ENCODE results near the gene SETD5. TPM values are rescaled to one million over a fixed set of nuclear protein-coding genes. Genes with fewer than 3 reads are reported as not detected.

The SETD5 gene
- total and polyA plus RNA-seq, 2 donors (not counting 1 experiment from before 2014, with no cell fraction given), result 64.2 to 201 TPM

GRCh38 chr3:9414826-9415225 lies 17.4 kb downstream of the SETD5 start:
- ChIA-PET CTCF (no interaction called here), POLR2A (no interaction called here)
- peaks cover 0 to 3% (median 0%) of the 10 kb centered on the region in 3 donors for H3K9me3 ChIP-seq (ENCODE audit: control extremely low read depth in 1 of 3, control insufficient read depth in 2 of 3, insufficient read depth in 1 of 3, low read length in 2 of 3)
- no peak overlapping the region for H3K27ac Mint-ChIP-seq
- H3K9ac ChIP-seq (ENCODE audit: low read length), result no peak overlapping the region
- H3K9me3 Mint-ChIP-seq (ENCODE audit: insufficient read depth), result no peaks in the 10 kb centered on the region
- ATAC-seq (ENCODE audit: low read depth) (no peak), DNase-seq (no peak)
- H4K20me1 ChIP-seq (ENCODE audit: control insufficient read depth, insufficient read depth, low read length, poor library complexity, severe bottlenecking), result peaks cover 80% of the 10 kb centered on the region
- H3K36me3 ChIP-seq (replicated peaks in 1 of 2; ENCODE audit: control extremely low read depth in 1 of 2, control insufficient read depth in 1 of 2, extremely low read depth in 1 of 2, insufficient read depth in 2 of 2, low read length in 1 of 2), result peaks cover 12 to 13% of the 10 kb centered on the region in 2 experiments
- no peaks in the 10 kb centered on the region for H3K27me3 Mint-ChIP-seq
- intact Hi-C loops (cut with micrococcal nuclease), result no loop called here
- TF ChIP-seq, protein P1, sequence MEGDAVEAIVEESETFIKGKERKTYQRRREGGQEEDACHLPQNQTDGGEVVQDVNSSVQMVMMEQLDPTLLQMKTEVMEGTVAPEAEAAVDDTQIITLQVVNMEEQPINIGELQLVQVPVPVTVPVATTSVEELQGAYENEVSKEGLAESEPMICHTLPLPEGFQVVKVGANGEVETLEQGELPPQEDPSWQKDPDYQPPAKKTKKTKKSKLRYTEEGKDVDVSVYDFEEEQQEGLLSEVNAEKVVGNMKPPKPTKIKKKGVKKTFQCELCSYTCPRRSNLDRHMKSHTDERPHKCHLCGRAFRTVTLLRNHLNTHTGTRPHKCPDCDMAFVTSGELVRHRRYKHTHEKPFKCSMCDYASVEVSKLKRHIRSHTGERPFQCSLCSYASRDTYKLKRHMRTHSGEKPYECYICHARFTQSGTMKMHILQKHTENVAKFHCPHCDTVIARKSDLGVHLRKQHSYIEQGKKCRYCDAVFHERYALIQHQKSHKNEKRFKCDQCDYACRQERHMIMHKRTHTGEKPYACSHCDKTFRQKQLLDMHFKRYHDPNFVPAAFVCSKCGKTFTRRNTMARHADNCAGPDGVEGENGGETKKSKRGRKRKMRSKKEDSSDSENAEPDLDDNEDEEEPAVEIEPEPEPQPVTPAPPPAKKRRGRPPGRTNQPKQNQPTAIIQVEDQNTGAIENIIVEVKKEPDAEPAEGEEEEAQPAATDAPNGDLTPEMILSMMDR (IDR thresholded peaks at IDR 0.05), result no peak
- no peak for TF ChIP-seq EZH2 (IDR thresholded peaks at IDR 0.05; ENCODE audit: borderline replicate concordance, insufficient read depth, low read depth, low read length, poor library complexity, severe bottlenecking)
- H3K4me1 Mint-ChIP-seq, result peaks cover 39% of the 10 kb centered on the region
- peaks cover 12 to 14% of the 10 kb centered on the region in 2 donors for H3K4me1 ChIP-seq (ENCODE audit: control insufficient read depth in 2 of 2, insufficient read depth in 2 of 2, low read length in 2 of 2)
- no peak overlapping the region for H3K4me2 ChIP-seq (replicated peaks; ENCODE audit: low read depth, low read length, poor library complexity, severe bottlenecking)
- H2AFZ ChIP-seq (ENCODE audit: insufficient read depth, low read depth, low read length, poor library complexity, severe bottlenecking), result no peak overlapping the region
- H3K79me2 ChIP-seq (ENCODE audit: control insufficient read depth, insufficient read depth, low read length), result peaks cover 98% of the 10 kb centered on the region
- H3K27me3 ChIP-seq (replicated peaks in 1 of 4; ENCODE audit: control extremely low read depth in 1 of 4, control insufficient read depth in 3 of 4, insufficient read depth in 4 of 4, low read length in 3 of 4), result no peaks in the 10 kb centered on the region
- H3K4me3 ChIP-seq (ENCODE audit: control extremely low read depth in 1 of 5, extremely low read depth in 1 of 5, insufficient read depth in 1 of 5, low read depth in 2 of 5, low read length in 4 of 5), result no peak overlapping the region
- no peak overlapping the region for H3K4me3 Mint-ChIP-seq
- H3K27ac ChIP-seq (ENCODE audit: low read length in 2 of 2), result peak overlapping the region in 1 of 2 donors; percentile 15

- no peak for TF ChIP-seq EZH2 (IDR thresholded peaks at IDR 0.05; ENCODE audit: borderline replicate concordance, insufficient read depth, low read depth, low read length, poor library complexity, severe bottlenecking)
- TF ChIP-seq, protein P1 (IDR thresholded peaks at IDR 0.05), result no peak
- ChIA-PET POLR2A (no interaction called here), CTCF (interaction anchor here (1.3 kb wide), 1 partner anchor 62 kb away, joined by 4 read pairs; no protein-coding TSS in a partner anchor)
- no peak for DNase-seq
- intact Hi-C loops (cut with micrococcal nuclease), result no loop called here
- H3K9ac ChIP-seq (ENCODE audit: low read length), result no peak overlapping the region
- H3K4me3 ChIP-seq (ENCODE audit: control extremely low read depth in 1 of 5, extremely low read depth in 1 of 5, insufficient read depth in 1 of 5, low read depth in 2 of 5, low read length in 4 of 5), result no peak overlapping the region
- no peak overlapping the region for H3K27ac Mint-ChIP-seq
- no peak for ATAC-seq (ENCODE audit: low read depth)
- WGBS (ENCODE audit: insufficient coverage), result 93% methylated on average over 3 of the region's 6 CpGs
- H3K4me1 Mint-ChIP-seq, result peaks cover 36% of the 10 kb centered on the region
- peaks cover 98% of the 10 kb centered on the region for H3K79me2 ChIP-seq (ENCODE audit: control insufficient read depth, insufficient read depth, low read length)
- peaks cover 87% of the 10 kb centered on the region for H4K20me1 ChIP-seq (ENCODE audit: control insufficient read depth, insufficient read depth, low read length, poor library complexity, severe bottlenecking)
- no peaks in the 10 kb centered on the region for H3K9me3 Mint-ChIP-seq (ENCODE audit: insufficient read depth)
- peaks cover 5 to 9% of the 10 kb centered on the region in 2 donors for H3K4me1 ChIP-seq (ENCODE audit: control insufficient read depth in 2 of 2, insufficient read depth in 2 of 2, low read length in 2 of 2)
- peaks cover 0 to 3% (median 0%) of the 10 kb centered on the region in 3 donors for H3K9me3 ChIP-seq (ENCODE audit: control extremely low read depth in 1 of 3, control insufficient read depth in 2 of 3, insufficient read depth in 1 of 3, low read length in 2 of 3)
- H3K4me3 Mint-ChIP-seq, result no peak overlapping the region
- no peak overlapping the region for H2AFZ ChIP-seq (ENCODE audit: insufficient read depth, low read depth, low read length, poor library complexity, severe bottlenecking)
- no peaks in the 10 kb centered on the region for H3K27me3 Mint-ChIP-seq
- no peak overlapping the region for H3K4me2 ChIP-seq (replicated peaks; ENCODE audit: low read depth, low read length, poor library complexity, severe bottlenecking)
- no peaks in the 10 kb centered on the region for H3K27me3 ChIP-seq (replicated peaks in 1 of 4; ENCODE audit: control extremely low read depth in 1 of 4, control insufficient read depth in 3 of 4, insufficient read depth in 4 of 4, low read length in 3 of 4)
- no peak overlapping the region for H3K27ac ChIP-seq (ENCODE audit: low read length in 2 of 2)
- peaks cover 12 to 13% of the 10 kb centered on the region in 2 experiments for H3K36me3 ChIP-seq (replicated peaks in 1 of 2; ENCODE audit: control extremely low read depth in 1 of 2, control insufficient read depth in 1 of 2, extremely low read depth in 1 of 2, insufficient read depth in 2 of 2, low read length in 1 of 2)
Measured at GRCh38 chr3:9415485-9416138, 18.2 kb downstream of the SETD5 start.

All from B cell (primary cell).